ENCODE data around the gene RPS14.
A peak's percentile ranks its signal among the peaks of the same experiment; 100 is the strongest.
"Not testable (repeated sequence)": the region's sequence is repeated elsewhere in the genome, so short reads cannot be mapped to it uniquely, and the experiment has no call there.

Gene RPS14

DNA sequence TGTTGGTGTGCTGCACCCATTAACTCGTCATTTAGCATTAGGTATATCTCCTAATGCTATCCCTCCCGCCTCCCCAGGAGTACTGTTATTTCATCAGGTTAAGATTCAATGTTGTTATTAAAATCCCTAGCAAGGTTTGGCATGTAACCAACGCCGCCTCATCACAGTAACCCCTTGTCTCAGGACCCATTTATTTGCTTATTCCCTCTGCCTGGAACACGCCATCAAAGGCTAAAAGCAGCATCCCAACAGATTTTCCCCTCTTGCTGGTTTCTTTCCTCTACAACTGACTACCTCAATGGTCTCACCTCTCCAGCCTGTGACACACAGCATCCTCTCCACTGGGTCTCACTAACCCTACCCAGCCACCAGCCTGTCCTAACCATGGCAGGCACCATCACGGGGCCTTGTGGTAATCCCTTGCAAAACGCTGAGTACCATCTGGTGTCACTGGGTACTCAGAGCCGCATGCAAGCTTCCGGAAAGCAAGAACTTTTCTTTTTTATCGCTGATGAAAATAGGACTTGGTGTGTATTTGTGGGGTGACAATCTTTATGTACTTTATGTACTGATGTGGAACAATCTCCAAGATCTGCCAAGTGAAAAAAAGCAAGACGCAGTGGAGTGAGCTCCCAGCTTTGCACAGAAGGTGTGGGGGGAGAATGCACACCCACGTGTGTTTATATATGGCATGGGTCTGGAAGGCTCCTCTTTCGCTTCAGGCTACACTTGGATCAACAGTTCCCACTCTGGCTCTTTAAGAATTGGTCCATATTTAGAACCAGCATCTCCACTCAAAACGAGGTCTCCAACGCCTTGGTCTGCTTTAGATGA, 6.1 kb downstream of the RPS14 start:
- no peak for DNase-seq

DNA sequence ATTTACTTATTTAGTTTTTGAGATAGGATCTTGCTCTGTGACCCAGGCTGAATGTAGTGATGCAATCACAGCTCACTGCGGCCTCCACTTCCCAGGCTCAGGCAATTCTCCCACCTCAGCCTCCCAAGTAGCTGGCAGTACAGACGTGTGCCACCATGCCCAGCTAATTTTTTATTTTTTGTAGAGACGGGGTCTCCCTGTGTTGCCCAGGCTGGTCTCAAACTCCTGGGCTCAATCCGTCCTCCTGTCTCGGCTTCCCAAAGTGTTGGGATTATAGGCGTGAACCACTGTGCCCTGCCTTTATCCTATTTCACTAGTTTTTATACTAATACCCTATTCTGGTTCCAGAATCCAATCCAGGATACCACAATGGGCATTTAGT, 6.8 kb downstream of the RPS14 start:
- no peak for DNase-seq

DNA sequence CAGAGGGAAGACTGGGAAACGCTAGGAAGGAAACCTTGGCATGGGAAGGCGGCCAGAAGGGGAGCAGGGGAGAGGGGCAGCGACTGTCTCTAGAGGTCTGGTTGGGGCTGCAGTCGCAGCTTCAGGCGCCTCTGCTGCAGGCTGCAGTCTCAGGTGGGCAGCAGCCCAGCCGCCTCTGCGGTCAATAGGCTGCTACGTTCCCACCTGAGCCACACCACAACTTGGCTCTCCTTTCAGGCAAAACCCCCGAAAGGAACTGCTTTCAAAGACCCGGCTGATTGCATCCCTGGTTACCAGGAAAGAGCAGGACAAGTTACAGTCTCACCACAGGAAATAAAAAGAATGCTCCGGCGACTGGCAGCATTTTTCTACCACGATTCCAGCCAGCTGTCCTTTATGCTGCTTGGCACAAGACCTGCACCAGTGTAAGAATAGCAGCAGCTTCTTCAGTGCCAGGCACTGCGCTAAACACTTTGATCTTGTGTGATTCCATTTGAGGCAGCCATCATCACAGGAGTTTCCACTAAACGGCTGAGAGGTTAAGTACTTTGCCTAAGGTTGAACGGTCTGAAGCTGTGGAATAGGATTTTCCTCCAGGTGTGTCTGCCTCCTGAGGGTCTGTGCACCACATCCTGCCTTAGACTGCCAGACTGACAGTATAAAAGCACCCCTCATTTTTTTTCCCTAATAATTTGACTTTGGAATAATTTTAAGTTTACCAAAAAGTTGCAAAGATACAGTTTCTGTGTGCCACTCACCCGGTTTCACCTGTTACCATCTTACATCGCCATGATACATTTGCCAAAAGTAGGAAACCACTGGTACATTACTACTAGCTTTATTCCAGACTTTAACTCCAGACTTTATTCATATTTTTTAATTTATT, 7.5 kb downstream of the RPS14 start:
- DNase-seq, result no peak

DNA sequence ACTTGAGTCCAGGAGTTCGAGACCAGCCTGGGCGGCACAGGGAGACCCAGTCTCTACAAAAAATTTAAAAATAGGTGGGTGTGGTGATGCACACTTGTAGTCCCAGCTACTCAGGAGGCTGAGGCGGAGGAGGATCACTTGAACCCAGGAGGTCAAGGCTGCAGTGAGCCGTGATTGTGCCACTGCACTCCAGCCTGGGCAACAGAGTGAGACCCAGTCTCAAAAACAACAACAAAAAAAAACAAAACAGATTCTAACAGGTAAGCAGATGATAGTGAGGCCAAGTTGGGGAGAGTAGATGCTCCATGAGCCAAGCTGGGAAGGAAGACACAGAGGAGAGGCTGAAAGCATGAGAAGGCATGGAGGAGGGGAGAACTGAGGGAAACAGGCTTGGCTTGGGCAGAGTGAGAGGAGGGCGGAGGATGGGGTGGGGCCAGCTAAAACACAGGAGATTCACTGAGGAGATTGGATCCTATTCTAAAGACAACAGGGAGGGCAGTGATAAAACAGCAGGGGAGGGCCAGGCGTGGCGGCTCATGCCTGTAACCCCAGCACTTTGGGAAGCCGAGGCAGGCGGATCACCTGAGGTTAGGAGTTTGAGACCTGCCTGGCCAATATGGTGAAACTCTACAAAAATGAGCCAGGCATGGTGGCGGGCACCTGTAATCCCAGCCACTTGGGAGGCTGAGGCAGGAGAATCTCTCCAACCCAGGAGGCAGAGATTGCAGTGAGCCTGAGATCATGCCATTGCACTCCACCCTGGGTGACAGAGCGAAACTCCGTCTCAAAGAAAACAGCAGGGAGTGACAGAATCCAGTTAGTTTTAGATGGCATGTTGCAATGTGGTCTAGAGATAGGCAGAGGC, 8.4 kb downstream of the RPS14 start:
- no peak for DNase-seq

DNA sequence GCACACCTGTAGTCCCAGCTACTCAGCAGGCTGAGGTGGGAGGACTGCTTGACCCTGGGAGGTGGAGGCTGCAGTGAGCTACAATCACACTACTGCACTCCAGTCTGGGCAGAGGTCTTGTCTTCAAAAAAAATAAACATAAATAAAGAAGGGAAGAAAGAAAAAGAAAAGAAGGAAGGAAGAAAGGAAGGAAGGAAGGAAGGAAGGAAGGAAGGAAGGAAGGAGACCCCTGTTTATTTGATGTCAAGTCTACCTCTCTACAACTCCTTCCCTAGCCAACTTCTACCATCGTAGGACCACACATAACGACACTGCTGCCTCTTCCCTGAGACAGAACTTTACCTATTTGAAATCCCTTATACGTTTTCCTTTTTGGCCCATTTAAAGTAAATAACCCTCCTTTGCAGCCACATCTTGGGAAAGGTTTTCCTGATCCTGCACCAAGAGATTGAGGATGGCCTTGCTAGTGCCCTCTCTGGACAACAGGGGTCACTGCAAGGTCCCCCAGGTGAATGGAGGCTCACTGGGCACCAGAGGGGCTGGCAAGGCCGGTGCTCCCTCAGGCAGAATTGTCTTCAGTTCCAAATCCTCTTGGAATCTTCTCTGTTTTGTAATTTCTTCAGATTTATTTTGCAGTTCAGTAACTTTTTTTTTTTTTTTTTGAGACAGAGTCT, 10.5 kb downstream of the RPS14 start:
- DNase-seq, result no peak

DNA sequence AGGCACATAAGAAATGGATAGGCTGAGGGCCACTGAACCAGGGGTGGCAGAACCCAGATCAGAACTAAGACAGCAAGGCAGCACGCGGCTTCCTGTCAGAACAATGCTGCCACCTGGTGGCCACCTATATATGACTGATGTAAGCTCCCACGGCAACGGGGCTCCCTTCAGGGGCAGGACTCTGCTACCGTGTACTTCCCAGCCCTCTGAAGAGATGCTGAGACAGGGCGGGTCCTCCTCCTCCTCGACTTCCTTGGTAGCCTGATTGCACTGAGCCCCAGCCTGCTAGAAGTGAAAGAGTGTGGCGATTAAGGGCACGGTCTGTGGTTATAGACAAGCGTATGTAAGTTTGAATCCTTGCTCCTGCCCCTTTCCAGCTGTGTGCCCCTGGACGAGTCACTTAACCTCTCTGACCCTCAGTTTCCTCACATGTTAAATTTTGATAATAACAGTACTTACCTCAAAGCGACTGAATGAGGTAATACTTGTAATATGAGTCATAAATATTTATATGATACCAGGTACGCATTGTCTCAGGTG, 13.3 kb downstream of the RPS14 start:
- DNase-seq, result peak; percentile 47

DNA sequence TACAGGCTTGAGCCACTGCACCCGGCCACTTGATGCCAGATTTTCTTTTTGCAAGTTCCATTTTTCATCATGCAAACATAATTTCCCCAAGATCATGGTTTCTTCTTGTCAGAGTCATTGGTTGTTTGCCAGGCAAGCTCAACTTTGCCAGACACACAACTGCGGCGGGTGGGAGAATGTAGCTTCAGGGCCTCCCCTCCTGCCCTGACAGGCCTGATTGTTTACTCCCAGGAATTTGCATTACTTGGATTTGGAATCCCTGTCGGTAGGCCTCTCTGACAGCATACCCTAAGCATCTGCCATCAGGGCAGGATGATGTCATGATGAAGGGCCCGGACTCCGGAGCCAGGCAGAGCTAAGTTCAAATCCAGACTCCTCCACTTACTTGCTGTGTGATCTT, 15.1 kb downstream of the RPS14 start:
- no peak for DNase-seq

DNA sequence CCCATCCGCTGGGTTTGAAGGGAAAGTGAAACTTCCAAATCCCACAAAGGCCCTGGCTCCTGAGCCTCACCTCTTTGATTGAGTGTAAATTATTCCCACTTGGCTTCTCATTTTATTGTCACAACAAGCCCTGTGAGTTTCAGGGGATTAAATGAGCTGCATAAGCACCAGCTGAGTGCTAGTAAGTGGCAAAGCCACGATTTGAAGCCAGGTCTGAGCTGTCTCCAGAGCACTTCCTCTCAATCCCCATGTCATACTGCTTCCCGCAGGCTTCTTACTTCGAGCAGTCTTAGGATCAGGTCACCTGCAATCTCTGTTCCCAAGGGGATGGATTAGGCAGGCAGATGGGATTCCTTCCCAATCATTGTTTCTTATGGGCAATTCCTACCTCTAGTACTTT, 18.0 kb downstream of the RPS14 start:
- no peak for DNase-seq

DNA sequence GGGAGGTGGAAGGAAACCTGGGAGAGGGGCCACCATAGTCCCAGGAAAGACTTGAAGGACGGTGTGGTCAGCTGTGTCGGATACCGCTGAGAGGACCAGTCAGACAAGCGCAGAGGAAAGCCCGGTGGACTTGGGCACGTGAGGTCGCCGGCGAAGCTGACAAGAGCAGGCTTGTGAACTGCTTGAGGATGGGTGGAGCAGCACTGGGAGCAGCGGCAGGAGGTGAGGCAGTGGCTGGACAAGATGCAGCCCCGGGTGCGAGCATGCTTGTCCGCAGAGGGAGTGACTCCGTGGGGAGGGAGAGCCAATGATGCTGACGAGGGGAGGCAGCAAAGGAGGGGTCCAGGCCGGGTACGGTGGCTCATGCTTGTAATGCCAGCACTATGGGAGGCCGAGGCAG, 18.5 kb downstream of the RPS14 start:
- DNase-seq, result no peak

DNA sequence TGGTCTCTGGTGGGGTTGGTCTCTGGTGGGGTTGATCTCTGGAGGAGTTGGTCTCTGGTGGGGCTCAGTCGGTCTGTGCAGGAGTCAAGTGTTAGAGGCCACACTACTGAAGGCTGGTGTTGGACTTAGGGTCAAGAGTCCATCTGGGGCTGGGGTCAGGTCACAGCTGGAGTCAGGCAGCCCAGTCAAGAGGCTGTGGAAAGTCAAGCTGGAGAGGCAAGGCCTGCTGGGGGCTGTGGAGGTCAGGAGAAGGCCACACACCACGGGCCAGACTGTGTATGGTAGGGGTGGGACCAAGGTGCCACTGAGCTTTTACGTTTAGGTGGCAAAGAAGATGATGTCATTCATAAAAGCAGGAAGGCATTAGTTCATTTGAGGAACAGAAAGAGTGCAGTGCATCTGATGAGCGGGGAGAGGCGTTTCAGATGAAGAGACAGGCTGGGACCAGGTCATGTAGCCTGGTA, 20.1 kb downstream of the RPS14 start:
- DNase-seq, result no peak

DNA sequence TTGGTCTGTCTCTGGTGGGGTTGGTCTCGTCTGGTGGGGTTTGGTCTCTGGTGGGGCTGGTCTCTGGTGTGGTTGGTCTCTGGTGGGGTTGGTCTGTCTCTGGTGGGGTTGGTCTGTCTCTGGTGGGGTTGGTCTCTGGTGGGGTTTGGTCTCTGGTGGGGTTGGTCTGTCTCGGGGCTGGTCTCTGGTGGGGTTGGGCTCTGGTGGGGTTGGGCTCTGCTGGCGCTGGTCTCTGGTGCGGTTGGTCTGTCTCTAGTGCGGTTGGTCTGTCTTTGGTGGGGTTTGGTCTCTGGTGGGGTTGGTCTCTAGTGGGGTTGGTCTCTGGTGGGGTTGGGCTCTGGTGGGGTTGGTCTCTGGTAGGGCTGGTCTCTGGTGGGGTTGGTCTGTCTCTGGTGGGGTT, 20.6 kb downstream of the RPS14 start:
- no peak for DNase-seq

DNA sequence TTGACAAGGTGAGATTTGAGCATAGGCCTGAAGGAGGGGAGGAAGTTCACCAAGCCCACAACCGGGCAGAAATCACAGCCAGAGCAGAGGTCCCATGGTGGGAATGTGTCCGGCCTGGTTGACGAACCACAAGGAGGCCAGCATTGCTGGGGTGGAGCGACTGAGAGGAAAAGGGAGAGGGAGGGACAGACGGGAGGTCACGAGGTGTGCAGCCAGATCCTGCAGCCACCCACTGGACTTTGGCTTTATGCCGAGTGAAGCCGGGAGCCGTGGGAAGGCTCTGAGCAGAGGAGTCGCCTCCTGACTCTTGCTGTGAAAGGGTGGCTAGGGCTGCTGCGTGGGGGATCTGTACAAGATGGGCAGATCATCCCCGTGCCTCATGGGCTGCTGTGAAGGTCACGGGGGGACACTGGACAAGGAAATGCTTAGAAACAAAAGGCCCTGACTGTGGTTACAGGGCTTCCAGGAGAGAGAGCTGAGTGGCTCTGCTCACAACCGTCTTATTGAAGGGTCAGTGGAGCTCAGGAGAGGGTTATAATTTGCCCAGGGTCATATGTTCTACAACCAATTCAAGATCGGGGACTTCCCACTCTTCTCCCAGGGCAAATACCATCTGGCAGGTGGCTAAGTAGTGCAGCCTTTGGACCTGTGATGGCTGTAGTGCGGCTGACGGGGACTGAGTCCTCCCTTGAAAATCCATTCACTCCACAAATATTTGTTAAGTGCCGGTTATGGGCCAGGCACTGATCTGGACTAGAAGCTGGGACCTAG, 21.2 kb downstream of the RPS14 start:
- DNase-seq, result no peak

DNA sequence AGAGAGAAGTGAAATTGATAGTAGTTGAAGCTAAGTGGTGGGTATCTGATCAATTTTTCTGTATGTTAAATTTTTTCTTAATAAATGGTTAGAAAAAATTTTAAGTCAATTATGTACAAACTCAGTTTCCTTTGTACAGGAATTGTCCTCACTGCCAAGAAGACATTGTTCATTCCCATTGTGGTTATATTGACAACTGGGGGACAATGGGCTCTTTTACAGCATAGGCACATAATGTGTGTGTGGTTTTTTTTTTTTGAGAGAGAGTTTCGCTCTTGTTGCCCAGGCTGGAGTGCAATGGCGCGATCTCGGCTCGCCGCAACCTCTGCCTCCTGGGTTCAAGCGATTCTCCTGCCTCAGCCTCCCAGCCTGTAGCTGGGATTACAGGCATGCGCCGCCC, 23.4 kb downstream of the RPS14 start:
- DNase-seq, result not testable (repeated sequence)

DNA sequence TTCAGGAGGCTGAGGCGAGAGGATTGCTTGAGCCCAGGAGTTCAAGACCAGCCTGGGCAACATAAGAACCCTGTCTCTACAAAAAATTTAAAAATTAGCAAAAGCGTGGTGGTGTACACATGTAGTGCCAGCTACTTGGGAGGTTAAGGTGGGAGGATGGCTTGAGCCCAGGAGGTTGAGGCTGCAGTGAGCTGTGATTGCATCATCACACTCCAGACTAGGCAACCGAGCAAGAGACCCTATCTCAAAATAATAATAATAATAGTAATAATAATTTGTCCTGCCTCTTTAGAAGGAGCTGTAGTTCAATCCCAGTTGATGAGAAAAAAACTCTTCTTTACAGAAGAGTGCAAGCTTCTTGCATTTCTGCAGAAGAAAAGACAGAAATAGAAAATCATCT, 26.8 kb downstream of the RPS14 start:
- DNase-seq, result no peak

DNA sequence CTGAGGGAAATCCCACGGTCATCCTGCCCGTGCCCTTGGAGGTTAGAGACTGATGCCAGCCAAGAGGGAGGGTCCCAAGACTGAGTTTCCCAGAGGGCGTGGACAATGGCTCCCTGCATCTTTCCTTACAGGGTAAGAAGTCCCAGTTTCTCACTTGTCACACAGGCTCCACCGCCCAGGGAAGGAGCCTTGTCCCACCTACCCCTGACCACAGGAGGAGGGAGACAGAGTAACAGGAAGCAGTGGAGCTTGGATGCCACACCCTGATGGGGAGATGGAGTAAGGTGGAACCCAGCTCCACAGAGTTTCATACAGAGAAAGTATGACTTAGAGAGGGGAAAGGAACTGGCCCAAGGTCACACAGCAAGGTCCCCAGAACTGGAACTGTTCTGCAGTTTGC, 27.5 kb downstream of the RPS14 start:
- no peak for DNase-seq

DNA sequence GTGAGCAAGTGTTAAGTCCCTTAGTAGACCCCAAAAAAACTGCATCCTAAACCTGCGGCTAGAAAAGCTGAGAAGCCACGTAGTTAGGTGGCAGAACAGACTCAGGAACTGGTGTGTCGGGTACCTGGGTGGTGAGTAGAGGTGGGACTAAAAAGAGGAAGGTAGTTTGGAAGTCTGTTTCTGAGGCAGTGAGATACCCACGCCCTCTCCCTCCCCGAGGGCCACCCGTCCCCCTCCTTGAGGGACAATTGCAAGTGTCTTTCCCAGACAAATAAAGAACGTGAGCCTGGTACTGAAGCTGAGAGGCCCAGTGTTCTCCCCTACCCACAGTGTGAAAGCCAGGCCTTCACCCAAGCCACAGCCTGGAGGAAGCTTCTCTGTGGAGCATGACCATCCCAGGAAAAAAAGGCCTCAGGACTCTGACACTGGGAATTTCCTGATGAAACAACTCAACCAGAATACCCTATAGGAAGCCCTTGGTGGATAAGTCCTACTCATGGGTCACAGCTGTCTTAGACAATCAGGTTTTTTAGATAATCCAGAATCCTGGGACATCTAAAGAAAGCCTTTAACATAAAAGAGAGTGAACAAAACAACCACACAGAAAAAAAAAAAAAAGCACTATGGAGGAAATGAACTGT, 29.8 kb downstream of the RPS14 start:
- DNase-seq, result no peak

DNA sequence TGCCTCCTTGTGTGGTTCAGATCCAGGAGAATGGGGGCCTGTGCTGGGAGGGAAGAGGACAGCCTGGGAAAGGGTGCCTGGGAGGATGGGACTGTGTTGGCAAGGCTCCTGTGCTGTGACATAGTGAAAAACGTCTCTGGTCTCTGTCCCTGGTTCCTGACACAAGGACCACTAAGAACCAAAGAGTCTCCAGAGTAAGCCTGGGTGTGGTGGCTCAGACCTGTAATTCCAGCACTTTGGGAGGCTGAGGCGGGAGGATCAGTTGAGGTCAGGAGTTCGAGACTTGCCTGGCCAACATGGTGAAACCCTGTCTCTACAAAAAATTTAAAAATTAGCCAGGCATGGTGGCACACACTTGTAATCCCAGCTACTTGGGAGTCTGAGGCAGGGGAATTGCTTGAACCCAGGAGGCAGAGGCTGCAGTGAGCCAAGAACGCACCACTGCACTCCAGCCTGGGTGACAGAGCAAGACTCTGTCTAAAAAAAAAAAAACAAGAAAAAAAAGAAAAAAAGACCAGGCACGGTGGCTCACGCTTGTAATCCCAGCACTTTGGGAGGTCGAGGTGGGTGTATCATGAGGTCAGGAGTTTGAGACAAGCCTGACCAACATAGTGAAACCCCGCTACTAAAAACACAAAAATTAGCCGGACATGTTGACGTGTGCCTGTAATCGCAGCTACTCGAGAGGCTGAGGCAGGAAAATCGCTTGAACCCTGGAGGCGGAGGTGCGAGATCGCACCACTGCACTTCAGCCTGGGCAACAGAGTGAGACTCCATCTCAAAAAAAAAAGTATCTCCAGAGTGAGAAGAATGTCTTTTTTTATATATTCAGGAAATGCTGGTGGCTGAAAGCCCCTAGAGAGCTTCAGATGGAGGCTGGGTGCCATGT, 35.4 kb downstream of the RPS14 start:
- not testable (repeated sequence) for DNase-seq

DNA sequence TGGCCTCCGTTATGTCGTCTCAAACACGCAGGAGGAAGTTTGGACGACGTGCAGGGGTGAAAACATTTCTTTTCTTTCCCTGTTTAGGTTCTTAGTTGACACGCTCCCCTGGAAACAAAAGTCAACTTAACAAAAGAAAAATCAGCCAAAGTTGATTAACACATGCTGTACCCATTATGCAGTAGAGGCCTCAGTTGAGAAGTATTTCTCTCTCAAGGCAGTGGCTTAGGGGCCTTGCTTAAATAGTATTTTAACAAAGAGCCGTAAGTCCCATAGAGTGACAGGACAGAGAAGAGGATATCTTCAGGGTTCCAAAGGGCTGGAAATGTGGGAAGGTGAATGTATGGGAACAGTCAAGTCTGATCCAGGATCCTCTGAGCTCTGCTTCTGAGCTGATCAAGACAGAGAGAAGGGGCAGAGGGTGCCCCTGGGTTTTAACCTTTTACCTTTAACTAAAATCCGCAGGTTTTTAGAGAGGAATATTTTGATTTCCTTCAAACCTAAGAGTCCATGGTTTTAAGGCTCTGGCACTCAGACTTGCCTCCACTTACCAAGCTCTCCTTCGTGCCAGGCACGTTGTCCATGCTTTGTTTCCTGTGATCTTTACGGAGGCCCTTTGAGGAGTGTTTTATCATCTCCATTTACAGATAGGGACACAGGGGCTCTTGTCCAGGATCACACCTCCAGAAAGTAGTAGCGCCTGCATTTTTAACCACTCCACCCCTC, 36.2 kb downstream of the RPS14 start:
- DNase-seq, result no peak
